Sciatic nerve (tissue), 2 donors: ENCODE data around the gene RMI2. TPM values are rescaled to one million over a fixed set of nuclear protein-coding genes. Genes with fewer than 3 reads are reported as not detected.
"Not testable (repeated sequence)": the region's sequence is repeated elsewhere in the genome, so short reads cannot be mapped to it uniquely, and the experiment has no call there.

Experiments used
- ATAC-seq: fragments of 200-7000 bp; cut with Tn5 transposase; one replicate; pipeline ENCODE4 v1.9.1; 2020; ENCODE audit warnings: mild to moderate bottlenecking, moderate library complexity
- DNase-seq: peaks from one replicate; pipeline ENCODE4 v3.0.0-alpha.2; 2020; ENCODE audit warnings: low spot score
- intact Hi-C: fragments of 100-400 bp; cut with DNase I; formaldehyde crosslinking; loops from one replicate; pipeline ENCODE4 v1.14.2; 2022
- total RNA-seq: library from RNA; stranded (reverse); fragmentation: NEBNext Ultra II Directional; extraction: Animal tissue kit (Norgen Biotek cat#: 25700); gene quantifications from one replicate; pipeline ENCODE4 v1.2.1, GENCODE V29; 2021
- donor health status: DM: no; HTN: no; CAD: no.
- donor health status: DM: no; HTN: no; CAD: no.

Gene RMI2
- 1.5 TPM for total RNA-seq

- ATAC-seq (peak; percentile 98), DNase-seq (peak; percentile 97)
- intact Hi-C loops: loop anchor here (10.0 kb wide), 1 partner anchor 90 kb away; the partner anchor contains the start of gene SOCS1
These were observed at the start of gene RMI2 for GRCh38 chr16:11345040-11345862. RMI2 (plus strand) TSS chr16:11345459; CDS start chr16:11345472, 13 bp downstream.

GRCh38 chr16:11295672-11296071 is 49.6 kb upstream of the RMI2 start:
- no peak for ATAC-seq
- no peak for DNase-seq
- intact Hi-C loops: no loop called here

GRCh38 chr16:11296351-11296705 is 48.9 kb upstream of the RMI2 start:
- ATAC-seq (no peak), DNase-seq (no peak)
- intact Hi-C loops: no loop called here

- ATAC-seq (peak; percentile 35), DNase-seq (no peak)
- intact Hi-C loops: no loop called here
These were observed 48.4 kb upstream of the RMI2 start for GRCh38 chr16:11296706-11297491.

GRCh38 chr16:11297492-11298142 is 47.6 kb upstream of the RMI2 start:
- peak; percentile 79 for DNase-seq
- intact Hi-C loops: no loop called here
- ATAC-seq: peak; percentile 93

GRCh38 chr16:11298143-11298900 is 46.9 kb upstream of the RMI2 start:
- intact Hi-C loops: no loop called here
- DNase-seq (no peak), ATAC-seq (peak; percentile 8)

GRCh38 chr16:11298950-11299547 is 46.2 kb upstream of the RMI2 start:
- DNase-seq, ATAC-seq, intact Hi-C loops: not testable (repeated sequence)

- ATAC-seq (no peak), DNase-seq (no peak)
- intact Hi-C loops: no loop called here
These were observed 45.2 kb upstream of the RMI2 start for GRCh38 chr16:11299865-11300559.

GRCh38 chr16:11300560-11300892 is 44.7 kb upstream of the RMI2 start:
- intact Hi-C loops: no loop called here
- DNase-seq (no peak), ATAC-seq (no peak)

- DNase-seq (no peak), ATAC-seq (no peak)
- intact Hi-C loops: no loop called here
These were observed 43.4 kb upstream of the RMI2 start for GRCh38 chr16:11301645-11302501.

- DNase-seq: no peak
- no peak for ATAC-seq
- intact Hi-C loops: no loop called here
These were observed 42.3 kb upstream of the RMI2 start for GRCh38 chr16:11302977-11303376.

- no peak for DNase-seq
- ATAC-seq: no peak
- intact Hi-C loops: no loop called here
These were observed 41.7 kb upstream of the RMI2 start for GRCh38 chr16:11303405-11304138.

- DNase-seq (no peak), ATAC-seq (no peak)
- intact Hi-C loops: no loop called here
These were observed 38.9 kb upstream of the RMI2 start for GRCh38 chr16:11306381-11306780.

GRCh38 chr16:11306997-11307638 is 38.1 kb upstream of the RMI2 start:
- DNase-seq: no peak
- intact Hi-C loops: no loop called here
- ATAC-seq: no peak

GRCh38 chr16:11307639-11308492 is 37.4 kb upstream of the RMI2 start:
- no peak for ATAC-seq
- DNase-seq: no peak
- intact Hi-C loops: no loop called here
